ENCODE measurements around the gene C4A.
"Not testable (repeated sequence)": the region's sequence is repeated elsewhere in the genome, so short reads cannot be mapped to it uniquely, and the experiment has no call there.

Gene C4A

DNA sequence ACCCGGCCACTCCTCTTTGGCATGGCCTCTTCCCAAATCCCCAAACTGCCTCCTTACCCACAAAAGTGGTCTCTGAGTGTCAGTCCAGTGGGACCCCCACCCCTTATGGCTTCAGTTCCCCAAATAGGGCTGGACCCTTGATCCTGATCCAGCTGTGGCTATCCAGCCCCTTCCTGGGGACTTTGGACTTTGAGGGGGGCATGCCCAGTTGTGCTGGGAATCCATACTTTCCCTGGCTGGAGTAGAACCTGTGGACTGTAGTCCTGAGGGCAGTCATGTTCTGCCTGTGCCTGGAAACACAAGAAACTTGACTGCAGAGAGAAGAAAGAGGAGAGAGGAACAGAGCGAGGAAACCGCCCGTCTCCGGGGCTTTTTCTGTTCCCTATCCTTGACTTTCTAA lies 55.3 kb downstream of the C4A start:
- not testable (repeated sequence) for DNase-seq

DNA sequence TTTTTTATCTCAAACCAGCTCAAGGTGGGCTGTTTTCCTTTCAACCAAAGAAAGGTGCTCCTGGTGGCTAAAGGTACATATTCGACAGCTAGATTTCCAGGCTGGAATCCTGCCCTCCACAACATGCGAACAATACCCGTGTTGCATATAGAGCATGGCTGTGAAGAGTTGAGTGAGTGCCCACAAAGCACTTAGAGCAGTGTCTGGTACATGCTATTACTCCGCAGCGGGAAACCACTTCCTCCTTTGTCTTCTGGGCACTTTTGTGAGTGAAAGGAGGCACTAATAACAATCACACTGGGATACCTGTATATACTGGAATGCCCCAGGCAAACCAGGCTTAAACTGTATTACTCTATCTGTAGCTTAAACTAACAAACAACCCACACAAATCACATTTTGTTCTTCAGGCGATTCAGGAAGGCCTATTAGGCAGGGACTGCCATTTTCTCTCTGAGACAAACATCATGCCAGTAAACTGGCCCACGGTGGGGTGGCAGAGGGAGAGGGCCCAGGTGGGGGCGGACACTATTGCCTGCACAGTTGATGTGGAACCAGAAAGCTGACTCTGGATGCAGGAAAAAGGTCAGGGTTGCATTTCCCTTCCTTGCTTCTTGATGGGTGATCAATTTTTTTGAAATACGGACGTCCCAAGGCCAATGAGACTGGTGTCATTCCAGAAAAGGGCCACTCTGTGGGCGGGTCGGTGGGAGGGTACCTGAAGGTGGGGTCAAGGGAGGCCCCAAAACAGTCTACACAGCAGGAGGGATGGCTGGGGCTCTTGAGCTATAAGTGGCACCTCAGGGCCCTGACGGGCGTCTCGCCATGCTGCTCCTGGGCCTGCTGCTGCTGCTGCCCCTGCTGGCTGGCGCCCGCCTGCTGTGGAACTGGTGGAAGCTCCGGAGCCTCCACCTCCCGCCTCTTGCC lies 56.0 kb downstream of the C4A start, which contains the start of gene CYP21A2:
Gene CYP21A2, plus strand, starts transcription at position 818 of the 927 bp plus-strand sequence. Its CDS starts 8 bp downstream, at position 826.
- not testable (repeated sequence) for DNase-seq

GRCh38 chr6:32038878-32039277 lies 57.0 kb downstream of the C4A start:
- not testable (repeated sequence) for DNase-seq

DNA sequence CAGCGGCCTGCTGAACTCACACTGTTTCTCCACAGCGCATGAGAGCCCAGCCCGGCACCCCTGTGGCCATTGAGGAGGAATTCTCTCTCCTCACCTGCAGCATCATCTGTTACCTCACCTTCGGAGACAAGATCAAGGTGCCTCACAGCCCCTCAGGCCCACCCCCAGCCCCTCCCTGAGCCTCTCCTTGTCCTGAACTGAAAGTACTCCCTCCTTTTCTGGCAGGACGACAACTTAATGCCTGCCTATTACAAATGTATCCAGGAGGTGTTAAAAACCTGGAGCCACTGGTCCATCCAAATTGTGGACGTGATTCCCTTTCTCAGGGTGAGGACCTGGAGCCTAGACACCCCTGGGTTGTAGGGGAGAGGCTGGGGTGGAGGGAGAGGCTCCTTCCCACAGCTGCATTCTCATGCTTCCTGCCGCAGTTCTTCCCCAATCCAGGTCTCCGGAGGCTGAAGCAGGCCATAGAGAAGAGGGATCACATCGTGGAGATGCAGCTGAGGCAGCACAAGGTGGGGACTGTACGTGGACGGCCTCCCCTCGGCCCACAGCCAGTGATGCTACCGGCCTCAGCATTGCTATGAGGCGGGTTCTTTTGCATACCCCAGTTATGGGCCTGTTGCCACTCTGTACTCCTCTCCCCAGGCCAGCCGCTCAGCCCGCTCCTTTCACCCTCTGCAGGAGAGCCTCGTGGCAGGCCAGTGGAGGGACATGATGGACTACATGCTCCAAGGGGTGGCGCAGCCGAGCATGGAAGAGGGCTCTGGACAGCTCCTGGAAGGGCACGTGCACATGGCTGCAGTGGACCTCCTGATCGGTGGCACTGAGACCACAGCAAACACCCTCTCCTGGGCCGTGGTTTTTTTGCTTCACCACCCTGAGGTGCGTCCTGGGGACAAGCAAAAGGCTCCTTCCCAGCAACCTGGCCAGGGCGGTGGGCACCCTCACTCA lies 57.7 kb downstream of the C4A start:
- not testable (repeated sequence) for DNase-seq

DNA sequence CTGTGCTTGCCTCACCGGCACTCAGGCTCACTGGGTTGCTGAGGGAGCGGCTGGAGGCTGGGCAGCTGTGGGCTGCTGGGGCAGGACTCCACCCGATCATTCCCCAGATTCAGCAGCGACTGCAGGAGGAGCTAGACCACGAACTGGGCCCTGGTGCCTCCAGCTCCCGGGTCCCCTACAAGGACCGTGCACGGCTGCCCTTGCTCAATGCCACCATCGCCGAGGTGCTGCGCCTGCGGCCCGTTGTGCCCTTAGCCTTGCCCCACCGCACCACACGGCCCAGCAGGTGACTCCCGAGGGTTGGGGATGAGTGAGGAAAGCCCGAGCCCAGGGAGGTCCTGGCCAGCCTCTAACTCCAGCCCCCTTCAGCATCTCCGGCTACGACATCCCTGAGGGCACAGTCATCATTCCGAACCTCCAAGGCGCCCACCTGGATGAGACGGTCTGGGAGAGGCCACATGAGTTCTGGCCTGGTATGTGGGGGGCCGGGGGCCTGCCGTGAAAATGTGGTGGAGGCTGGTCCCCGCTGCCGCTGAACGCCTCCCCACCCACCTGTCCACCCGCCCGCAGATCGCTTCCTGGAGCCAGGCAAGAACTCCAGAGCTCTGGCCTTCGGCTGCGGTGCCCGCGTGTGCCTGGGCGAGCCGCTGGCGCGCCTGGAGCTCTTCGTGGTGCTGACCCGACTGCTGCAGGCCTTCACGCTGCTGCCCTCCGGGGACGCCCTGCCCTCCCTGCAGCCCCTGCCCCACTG lies 58.6 kb downstream of the C4A start:
- not testable (repeated sequence) for DNase-seq

- not testable (repeated sequence) for DNase-seq
Observed at GRCh38 chr6:32041050-32041321, 59.1 kb downstream of the C4A start.

GRCh38 chr6:32041385-32041784 lies 59.5 kb downstream of the C4A start:
- DNase-seq, result not testable (repeated sequence)

- DNase-seq, result not testable (repeated sequence)
Observed at GRCh38 chr6:32042276-32042675, 60.4 kb downstream of the C4A start.

- not testable (repeated sequence) for DNase-seq
Observed at GRCh38 chr6:32043589-32044380, 61.9 kb downstream of the C4A start.

- not testable (repeated sequence) for DNase-seq
Observed at GRCh38 chr6:32044916-32045315, 63.1 kb downstream of the C4A start.

GRCh38 chr6:32045811-32046449 lies 64.1 kb downstream of the C4A start:
- no peak for DNase-seq

DNA sequence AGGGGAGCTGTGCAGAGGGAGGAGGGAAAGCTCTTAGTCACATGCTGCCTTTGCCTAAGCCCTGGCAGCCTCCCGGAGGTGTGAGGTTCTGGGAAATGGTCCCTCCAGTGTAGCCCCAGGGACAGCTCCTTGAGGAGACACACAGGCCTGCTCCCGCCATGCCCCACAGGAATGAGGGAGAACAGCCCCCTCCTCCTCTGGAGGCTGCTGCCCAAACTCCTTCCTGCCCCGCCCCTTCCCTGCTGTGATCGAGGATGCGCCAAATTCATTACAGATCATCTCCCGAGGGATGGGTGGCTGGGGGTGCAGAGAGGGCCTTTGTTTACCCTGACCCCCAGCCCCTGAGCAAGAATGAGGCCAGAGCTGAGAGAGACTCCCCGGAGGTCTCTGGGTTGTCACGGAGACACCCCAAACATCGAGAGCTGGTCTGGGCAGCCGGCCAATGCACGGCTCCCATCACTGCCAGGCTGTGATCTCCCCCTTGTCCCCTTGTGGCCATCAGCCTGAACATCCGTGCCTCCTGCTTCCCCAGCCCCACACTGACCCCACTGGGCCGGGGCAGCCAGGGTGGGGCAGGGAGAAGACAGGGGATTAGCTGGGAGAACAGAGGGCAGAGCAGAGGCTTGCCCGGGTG lies 64.7 kb downstream of the C4A start:
- peak; percentile 14 for DNase-seq

- DNase-seq, result no peak
Observed at GRCh38 chr6:32047084-32047478, 65.2 kb downstream of the C4A start.

- DNase-seq, result no peak
Observed at GRCh38 chr6:32047539-32047854, 65.6 kb downstream of the C4A start.

- DNase-seq, result peak; percentile 0
Observed at GRCh38 chr6:32047855-32048766, 66.3 kb downstream of the C4A start.

DNA sequence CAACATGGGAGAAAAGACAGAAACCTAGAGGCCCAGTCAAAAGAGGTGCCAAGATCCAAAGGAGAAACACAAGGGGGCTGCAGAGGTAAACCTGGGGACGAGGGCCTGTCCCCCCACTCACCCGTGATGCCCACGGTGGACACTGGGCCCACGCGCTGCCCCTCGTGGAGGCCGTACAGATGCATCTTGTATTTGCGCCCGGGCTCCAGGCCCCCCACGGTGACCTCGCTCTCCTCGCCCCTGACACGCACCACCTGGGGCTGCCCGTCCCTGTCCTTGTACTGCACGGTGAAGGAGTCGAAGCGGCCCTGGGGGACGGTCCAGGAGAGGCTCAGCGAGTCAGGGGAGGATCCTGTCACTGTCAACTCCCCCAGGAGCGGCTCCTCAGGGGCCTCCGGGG lies 67.3 kb downstream of the C4A start:
- not testable (repeated sequence) for DNase-seq

GRCh38 chr6:32049736-32050135 lies 67.9 kb downstream of the C4A start:
- not testable (repeated sequence) for DNase-seq

DNA sequence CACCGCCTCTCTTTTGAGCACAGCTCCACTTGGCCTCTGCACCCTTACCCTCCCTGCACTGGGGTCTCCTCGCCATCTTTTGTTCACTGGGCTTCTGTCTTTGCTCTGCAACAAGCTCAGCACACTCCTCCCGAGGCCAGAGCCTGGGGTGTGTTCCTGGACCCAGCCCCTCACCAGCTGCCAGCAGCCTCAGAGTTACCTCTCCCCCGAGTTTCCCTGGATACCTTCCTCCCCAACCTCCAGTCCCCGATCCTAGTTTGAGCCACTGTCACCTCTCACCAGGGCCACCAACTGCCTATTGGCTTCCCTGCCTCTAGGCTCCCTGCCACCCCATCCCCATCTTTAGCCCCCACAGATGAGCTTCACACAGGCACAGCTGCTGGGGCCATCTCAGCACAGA lies 68.7 kb downstream of the C4A start:
- DNase-seq, result no peak
